Spleen (tissue), 11 donors: ENCODE measurements around the gene SOX6. TPM values are rescaled to one million over a fixed set of nuclear protein-coding genes. Genes with fewer than 3 reads are reported as not detected.

Experiments
- DNase-seq: peaks from one replicate; pipeline ENCODE4 v3.0.0-alpha.2; 2020
- H3K27ac ChIP-seq, 8 donors: fragments of 200-600 bp; sonication (generic) in 7 of 8; 1 replicate in 4 of 8; 2 replicates in 4 of 8; pipeline versions ENCODE4 v1.5.0 to v1.8.0; 2016 to 2021; ENCODE audit warnings: inconsistent platforms in 4 of 8, mild to moderate bottlenecking in 4 of 8, moderate library complexity in 1 of 8
- H3K27me3 ChIP-seq, 7 donors: fragments of 200-600 bp; sonication (generic) in 6 of 7; replicated peaks in 1 of 7; 1 replicate in 4 of 7; 2 replicates in 3 of 7; pipeline versions ENCODE4 v1.5.0 to v1.8.0; 2016 to 2021; ENCODE audit warnings: inconsistent platforms in 3 of 7, mild to moderate bottlenecking in 1 of 7
- H3K36me3 ChIP-seq, 6 donors: fragments of 200-600 bp; sonication (generic) in 5 of 6; 1 replicate in 4 of 6; 2 replicates in 2 of 6; pipeline versions ENCODE4 v1.5.0 to v1.8.0; 2016 to 2021; ENCODE audit warnings: inconsistent platforms in 2 of 6
- H3K4me1 ChIP-seq, 6 donors: fragments of 200-600 bp; sonication (generic) in 5 of 6; 1 replicate in 3 of 6; 2 replicates in 3 of 6; pipeline versions ENCODE4 v1.5.0 to v1.8.0; 2016 to 2021; ENCODE audit warnings: inconsistent platforms in 3 of 6
- H3K4me3 ChIP-seq, 8 donors: fragments of 200-600 bp; sonication (generic) in 7 of 8; 1 replicate in 4 of 8; 2 replicates in 4 of 8; pipeline versions ENCODE4 v1.5.0 to v1.8.0; 2016 to 2021; ENCODE audit warnings: inconsistent platforms in 4 of 8, mild to moderate bottlenecking in 4 of 8, moderate library complexity in 2 of 8
- H3K9me3 ChIP-seq, 8 donors: fragments of 200-600 bp; sonication (generic) in 7 of 8; 1 replicate in 4 of 8; 2 replicates in 4 of 8; pipeline versions ENCODE4 v1.5.0 to v1.8.0; 2016 to 2021; ENCODE audit warnings: inconsistent platforms in 4 of 8
- CTCF ChIP-seq, 11 experiments: fragments of 200-600 bp in 7 of 11; fragments of 450-650 bp in 4 of 11; sonication (generic) in 4 of 11; IDR thresholded peaks in 8 of 11; conservative IDR thresholded peaks in 3 of 11; 1 replicate in 7 of 11; 2 replicates in 4 of 11; pipeline versions ENCODE4 v1.4.0 to v1.8.0; 2016 to 2021; ENCODE audit warnings: antibody characterized with exemption in 11 of 11, inconsistent platforms in 4 of 11, mild to moderate bottlenecking in 1 of 11
- POLR2A ChIP-seq, 3 donors: fragments of 450-650 bp; IDR thresholded peaks; one replicate each; pipeline ENCODE4 v1.5.1; 2017; ENCODE audit warnings: antibody characterized with exemption in 3 of 3, mild to moderate bottlenecking in 1 of 3
- POLR2AphosphoS5 ChIP-seq, 3 donors: sonication (generic); formaldehyde crosslinking; IDR thresholded peaks; one replicate each; pipeline ENCODE4 v1.5.1; 2017; ENCODE audit warnings: antibody characterized with exemption in 3 of 3
- WGBS, 5 donors: extraction: QIAGEN DNeasy Blood & Tissue Kit in 3 of 5; methylation state at CpG; one replicate each; pipeline versions ENCODE4 v1.1.5 to v1.1.7; 2013 to 2018; 5-methylcytosine and 5-hydroxymethylcytosine counted together
- intact Hi-C: fragments of 100-400 bp; cut with DNase I; formaldehyde crosslinking; loops from one replicate; pipeline ENCODE4 v1.15.0; 2023; ENCODE audit warnings: low total_unique reads
- polyA plus RNA-seq, 3 donors: library from polyadenylated mRNA; stranded (reverse); fragments of 200-250 nt; gene quantifications; one replicate each; pipeline ENCODE4 v1.2.1, GENCODE V29; 2013
- total RNA-seq, 7 donors: library from RNA; depleted of rRNA in 3 of 7; stranded (reverse); fragments of >200 nt in 3 of 7; fragmentation: NEBNext Ultra II Directional in 4 of 7; extraction: Animal tissue kit (Norgen Biotek cat#: 25700) in 4 of 7; gene quantifications; one replicate each; pipeline versions ENCODE4 v1.1.0 to v1.2.1, GENCODE V29; 2016 to 2021
- donor health status: healthy with polysubstance abuse.
- donor health status: DM: no; HTN: no; CAD: no; lungs with moderate emphysema.
- donor health status: DM: no; HTN: no; CAD: no.
- donor health status: Bipolar disorder and iron deficiency.
- donor health status: healthy.
- donor health status: DM: no; HTN: no; CAD: no.
- donor health status: DM: yes; HTN: yes; CAD: no.

Gene SOX6
- total and polyA plus RNA-seq, 10 donors, result 0.11 to 12.4 (median 3.7) TPM

- Histone ChIP-seq H3K9me3 (no peaks in the 10 kb centered on the region), H3K27me3 (no peaks in the 10 kb centered on the region), H3K36me3 (no peaks in the 10 kb centered on the region), H3K4me3 (no peak overlapping the region), H3K27ac (no peak overlapping the region), H3K4me1 (no peaks in the 10 kb centered on the region)
- intact Hi-C loops, result no loop called here
- 62 to 88% (median 83%) methylated on average over 2 of the region's 2 CpGs for WGBS, 5 donors
- no peak for DNase-seq
- TF ChIP-seq POLR2AphosphoS5 (IDR thresholded peaks at IDR 0.05), result no peak
- TF ChIP-seq CTCF (IDR thresholded peaks at IDR 0.05 in 8 of 11, conservative IDR thresholded peaks at IDR 0.05 in 3 of 11), result no peak
- no peak for TF ChIP-seq POLR2A (IDR thresholded peaks at IDR 0.05)
Measured at GRCh38 chr11:16043617-16044016, 312.7 kb downstream of the SOX6 start.

GRCh38 chr11:16041207-16041606 is 315.1 kb downstream of the SOX6 start:
- Histone ChIP-seq H3K9me3 (no peaks in the 10 kb centered on the region), H3K27ac (no peak overlapping the region), H3K4me1 (no peaks in the 10 kb centered on the region), H3K27me3 (no peaks in the 10 kb centered on the region), H3K4me3 (no peak overlapping the region), H3K36me3 (no peaks in the 10 kb centered on the region)
- WGBS, 5 donors, result 78 to 91% (median 82%) methylated on average over 1 of the region's 1 CpG
- DNase-seq, result no peak
- intact Hi-C loops, result no loop called here
- TF ChIP-seq CTCF (IDR thresholded peaks at IDR 0.05 in 8 of 11, conservative IDR thresholded peaks at IDR 0.05 in 3 of 11) (no peak), POLR2A (IDR thresholded peaks at IDR 0.05) (no peak), POLR2AphosphoS5 (IDR thresholded peaks at IDR 0.05) (no peak)

- H3K36me3 ChIP-seq, result no peaks in the 10 kb centered on the region
- no peaks in the 10 kb centered on the region for H3K4me1 ChIP-seq
- intact Hi-C loops, result no loop called here
- peak overlapping the region in 2 of 8 donors; percentile 78 to 83 for H3K27ac ChIP-seq
- no peak overlapping the region for H3K4me3 ChIP-seq
- TF ChIP-seq CTCF (IDR thresholded peaks at IDR 0.05 in 8 of 11, conservative IDR thresholded peaks at IDR 0.05 in 3 of 11) (no peak), POLR2A (IDR thresholded peaks at IDR 0.05) (no peak)
- H3K27me3 ChIP-seq, result no peaks in the 10 kb centered on the region
- no peaks in the 10 kb centered on the region for H3K9me3 ChIP-seq
- DNase-seq, result no peak
- 88 to 98% (median 98%) methylated on average over 1 of the region's 1 CpG for WGBS, 5 donors
Measured at GRCh38 chr11:16040151-16040550, 316.2 kb downstream of the SOX6 start.

- no peaks in the 10 kb centered on the region for H3K27me3 ChIP-seq
- no peak for DNase-seq
- no peak overlapping the region for H3K4me3 ChIP-seq
- intact Hi-C loops, result no loop called here
- H3K4me1 ChIP-seq, result no peaks in the 10 kb centered on the region
- H3K9me3 ChIP-seq, result no peaks in the 10 kb centered on the region
- no peaks in the 10 kb centered on the region for H3K36me3 ChIP-seq
- H3K27ac ChIP-seq, result peak overlapping the region in 2 of 8 donors; percentile 78 to 83
- no peak for TF ChIP-seq CTCF (IDR thresholded peaks at IDR 0.05 in 8 of 11, conservative IDR thresholded peaks at IDR 0.05 in 3 of 11)
- no peak for TF ChIP-seq POLR2A (IDR thresholded peaks at IDR 0.05)
- TF ChIP-seq POLR2AphosphoS5 (IDR thresholded peaks at IDR 0.05), result no peak
Measured at GRCh38 chr11:16037179-16037578, 319.2 kb downstream of the SOX6 start.
